ENCODE measurements around the gene PFDN1.

DNA sequence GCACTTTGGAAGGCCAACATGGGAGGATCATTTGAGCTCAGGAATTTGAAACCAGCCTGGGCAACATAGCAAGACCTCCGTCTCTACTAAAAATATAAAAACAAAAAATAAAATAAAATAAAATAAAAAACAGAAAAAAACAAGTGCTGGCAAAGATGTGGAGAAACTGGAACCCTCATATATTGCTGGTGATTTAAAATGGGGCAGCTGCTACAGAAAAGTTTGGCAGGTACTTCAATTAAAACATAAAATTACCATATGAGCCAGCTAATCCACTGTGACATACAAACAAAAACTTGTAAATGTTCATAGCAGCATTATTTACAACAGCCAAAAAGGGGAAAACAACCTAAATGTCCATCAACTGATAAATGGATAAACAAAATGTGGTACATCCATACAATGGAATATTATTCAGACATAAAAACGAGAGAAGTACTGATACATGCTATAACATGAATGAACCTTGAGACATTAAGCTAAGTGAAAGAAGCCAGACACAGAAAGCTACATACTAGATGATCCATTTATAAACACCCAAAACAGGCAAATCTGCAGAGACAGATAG, 42.7 kb downstream of the PFDN1 start:
- TF ChIP-seq EP300 (IDR thresholded peaks at IDR 0.05), result no peak
- TF ChIP-seq, protein P1, sequence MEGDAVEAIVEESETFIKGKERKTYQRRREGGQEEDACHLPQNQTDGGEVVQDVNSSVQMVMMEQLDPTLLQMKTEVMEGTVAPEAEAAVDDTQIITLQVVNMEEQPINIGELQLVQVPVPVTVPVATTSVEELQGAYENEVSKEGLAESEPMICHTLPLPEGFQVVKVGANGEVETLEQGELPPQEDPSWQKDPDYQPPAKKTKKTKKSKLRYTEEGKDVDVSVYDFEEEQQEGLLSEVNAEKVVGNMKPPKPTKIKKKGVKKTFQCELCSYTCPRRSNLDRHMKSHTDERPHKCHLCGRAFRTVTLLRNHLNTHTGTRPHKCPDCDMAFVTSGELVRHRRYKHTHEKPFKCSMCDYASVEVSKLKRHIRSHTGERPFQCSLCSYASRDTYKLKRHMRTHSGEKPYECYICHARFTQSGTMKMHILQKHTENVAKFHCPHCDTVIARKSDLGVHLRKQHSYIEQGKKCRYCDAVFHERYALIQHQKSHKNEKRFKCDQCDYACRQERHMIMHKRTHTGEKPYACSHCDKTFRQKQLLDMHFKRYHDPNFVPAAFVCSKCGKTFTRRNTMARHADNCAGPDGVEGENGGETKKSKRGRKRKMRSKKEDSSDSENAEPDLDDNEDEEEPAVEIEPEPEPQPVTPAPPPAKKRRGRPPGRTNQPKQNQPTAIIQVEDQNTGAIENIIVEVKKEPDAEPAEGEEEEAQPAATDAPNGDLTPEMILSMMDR (IDR thresholded peaks at IDR 0.05), result no peak
- TF ChIP-seq POLR2A (IDR thresholded peaks at IDR 0.05), result no peak

Data from suprapubic skin (tissue), 3 donors.